NCI-H2227 treated with DMSO at 0.1 percent for 48 hours (cell line): ENCODE data around the gene LRRK1.

Source experiments
- DNase-seq: peaks from one replicate; lab custom pipeline; 2025; lab: John Stamatoyannopoulos, UW

The LRRK1 gene

DNA sequence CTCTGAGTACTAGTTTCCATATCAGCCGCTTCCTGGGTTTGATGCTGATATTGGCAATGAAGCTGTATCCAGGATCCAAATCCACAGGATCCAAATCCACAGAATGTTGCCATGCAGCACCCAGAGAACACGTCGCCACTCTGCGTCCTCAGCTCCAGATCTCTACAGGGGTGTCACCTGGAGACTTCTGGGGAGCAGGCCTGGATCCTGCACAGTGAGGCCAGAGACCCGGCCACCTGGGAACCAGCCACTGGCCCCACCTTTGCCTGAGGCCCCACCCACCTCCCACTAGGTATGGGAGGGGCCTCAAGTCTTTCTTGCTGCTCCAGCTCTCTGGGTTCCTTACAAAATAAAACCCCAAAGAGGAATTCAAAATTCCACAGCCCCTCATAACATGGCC lies 123.9 kb downstream of the LRRK1 start:
- no peak for DNase-seq

- no peak for DNase-seq
Measured at GRCh38 chr15:101043911-101044624, 124.9 kb downstream of the LRRK1 start.

- no peak for DNase-seq
Measured at GRCh38 chr15:101044625-101045235, 125.6 kb downstream of the LRRK1 start.

DNA sequence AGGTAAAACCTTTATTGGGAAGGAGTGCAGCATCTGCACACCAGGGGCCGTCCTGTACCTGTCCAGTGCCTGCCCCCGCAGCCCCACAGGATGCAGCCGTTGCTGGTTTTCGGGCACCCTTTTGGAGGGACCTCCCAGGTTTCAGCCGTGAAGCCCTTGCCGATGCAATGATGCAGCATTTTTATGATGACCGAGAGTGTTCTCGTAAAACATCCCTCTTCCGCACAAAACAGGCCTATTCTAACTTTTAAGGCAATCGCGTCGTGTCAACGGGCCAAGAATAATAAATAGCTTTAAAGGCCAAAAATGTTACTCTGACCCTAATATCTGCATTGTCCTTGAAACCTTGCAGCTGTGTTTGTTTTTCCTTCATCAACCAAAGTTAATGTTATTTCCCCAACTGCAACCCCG lies 126.1 kb downstream of the LRRK1 start:
- no peak for DNase-seq

- DNase-seq = no peak
Measured at GRCh38 chr15:101045835-101046691, 126.9 kb downstream of the LRRK1 start.

GRCh38 chr15:101046826-101047225 lies 127.7 kb downstream of the LRRK1 start:
- DNase-seq = no peak

- DNase-seq = no peak
Measured at GRCh38 chr15:101047301-101047781, 128.2 kb downstream of the LRRK1 start.

- DNase-seq = no peak
Measured at GRCh38 chr15:101048176-101048575, 129.0 kb downstream of the LRRK1 start.

DNA sequence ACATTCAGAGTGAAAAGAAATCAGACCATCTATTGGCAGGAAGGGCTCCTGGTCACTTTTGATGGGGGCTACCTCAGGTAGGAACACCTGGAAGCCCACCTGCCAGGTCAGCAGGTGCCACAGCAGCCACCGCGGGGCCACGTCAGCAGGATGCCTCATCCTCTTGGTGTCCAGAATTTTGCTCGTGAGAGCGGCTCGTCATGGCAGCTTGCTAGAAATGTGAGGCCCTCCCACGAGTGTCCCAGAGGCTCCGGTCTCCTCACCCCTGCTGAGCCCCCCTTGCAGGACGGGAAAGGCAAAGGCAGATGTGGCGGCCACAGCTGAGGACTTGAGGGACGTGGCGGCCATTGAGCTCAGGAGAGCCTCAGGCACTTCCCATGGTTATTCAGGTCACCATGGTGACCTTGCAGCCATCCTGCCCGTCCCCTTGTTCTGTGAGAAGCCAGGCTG lies 129.4 kb downstream of the LRRK1 start:
- no peak for DNase-seq

GRCh38 chr15:101049282-101049681 lies 130.1 kb downstream of the LRRK1 start:
- no peak for DNase-seq

DNA sequence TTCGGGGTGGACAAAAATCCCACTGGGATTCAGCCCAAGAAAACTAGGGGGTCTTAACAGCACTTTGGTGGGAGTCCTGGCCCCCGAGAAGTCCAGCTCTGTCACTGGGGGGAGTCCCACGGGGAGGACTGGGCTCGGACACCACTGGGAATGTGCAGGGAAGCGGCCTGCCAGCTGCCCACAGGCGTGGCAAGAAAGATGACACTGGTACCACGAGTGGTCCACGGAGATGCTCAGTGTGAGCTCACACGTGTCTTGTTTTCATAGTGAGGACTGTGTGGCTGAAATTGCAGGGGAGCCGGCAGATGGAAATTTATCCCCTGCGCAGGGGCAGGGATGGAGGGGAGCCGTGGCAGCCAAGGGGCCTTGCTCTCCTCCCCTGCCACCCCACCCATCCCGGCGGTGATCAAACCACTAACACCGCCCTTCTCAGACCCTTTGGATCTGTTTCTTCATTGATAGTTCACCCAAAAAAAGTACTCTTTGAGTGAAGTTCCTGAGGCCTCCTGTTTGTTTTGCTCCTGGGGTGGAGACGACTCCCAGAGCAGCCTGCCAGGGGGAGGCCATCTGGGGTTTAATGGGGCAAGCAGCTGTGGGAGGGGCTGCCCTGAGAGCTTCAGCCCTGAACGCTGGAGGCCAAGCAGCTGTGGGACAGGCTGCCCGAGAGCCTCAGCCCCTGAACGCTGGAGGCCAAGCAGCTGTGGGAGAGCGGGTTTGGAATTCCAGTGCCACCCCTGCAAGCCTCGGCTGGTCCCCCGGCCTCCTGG lies 130.9 kb downstream of the LRRK1 start:
- DNase-seq = no peak

DNA sequence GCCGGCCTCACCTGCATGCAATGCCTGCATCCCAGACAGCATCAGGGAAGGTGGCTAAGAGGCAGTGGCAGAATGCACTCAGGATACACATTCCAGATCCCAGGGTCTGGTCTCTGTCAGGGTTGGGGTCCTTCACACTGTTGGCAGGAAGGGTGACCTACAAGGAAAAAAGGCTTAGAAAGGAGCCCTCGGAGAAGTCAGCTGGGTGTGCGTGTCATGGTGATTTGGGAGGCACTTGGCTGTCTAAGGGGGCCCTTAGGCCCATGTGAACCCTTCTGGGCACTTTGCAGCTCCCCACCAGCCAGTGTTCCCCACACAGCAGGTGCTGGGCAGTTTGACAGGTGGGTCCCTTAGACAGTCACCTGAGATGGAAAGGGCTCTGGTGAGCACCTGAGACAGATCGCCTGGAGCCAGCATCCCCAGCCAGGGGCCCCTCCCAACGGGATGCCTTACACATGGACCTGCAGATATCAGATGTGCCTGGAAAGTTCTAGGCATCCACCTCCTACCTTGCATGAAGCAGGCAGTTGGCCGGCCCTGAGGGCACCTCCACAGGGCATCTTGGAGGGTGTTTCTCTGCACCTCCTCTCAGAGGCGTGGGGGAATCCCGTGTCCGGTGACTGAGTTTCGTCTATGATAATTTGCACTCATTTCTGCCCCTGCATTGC lies 131.6 kb downstream of the LRRK1 start:
- no peak for DNase-seq

GRCh38 chr15:101051291-101052030 lies 132.3 kb downstream of the LRRK1 start:
- DNase-seq = no peak

- DNase-seq = no peak
Measured at GRCh38 chr15:101052031-101052620, 133.0 kb downstream of the LRRK1 start.

DNA sequence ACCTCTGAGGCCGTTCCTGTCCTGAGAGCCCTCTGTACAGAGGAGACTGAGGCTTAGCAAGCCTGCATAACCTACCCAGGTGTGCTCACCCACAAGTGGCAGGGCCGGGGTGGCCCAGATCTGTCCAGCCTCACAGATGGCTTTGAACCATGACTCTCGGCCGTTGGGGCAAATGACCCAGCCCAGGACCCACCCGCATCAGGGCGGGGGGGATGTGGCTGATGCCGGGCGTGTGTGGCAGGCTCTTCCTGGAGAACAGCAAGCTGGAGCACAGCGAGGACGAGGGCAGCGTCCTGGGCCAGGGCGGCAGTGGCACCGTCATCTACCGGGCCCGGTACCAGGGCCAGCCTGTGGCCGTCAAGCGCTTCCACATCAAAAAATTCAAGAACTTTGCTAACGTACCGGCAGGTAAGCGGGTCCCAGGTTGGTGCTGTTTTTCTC lies 133.5 kb downstream of the LRRK1 start:
- no peak for DNase-seq

GRCh38 chr15:101053261-101053660 lies 134.1 kb downstream of the LRRK1 start:
- no peak for DNase-seq

- no peak for DNase-seq
Measured at GRCh38 chr15:101054116-101054515, 135.0 kb downstream of the LRRK1 start.

DNA sequence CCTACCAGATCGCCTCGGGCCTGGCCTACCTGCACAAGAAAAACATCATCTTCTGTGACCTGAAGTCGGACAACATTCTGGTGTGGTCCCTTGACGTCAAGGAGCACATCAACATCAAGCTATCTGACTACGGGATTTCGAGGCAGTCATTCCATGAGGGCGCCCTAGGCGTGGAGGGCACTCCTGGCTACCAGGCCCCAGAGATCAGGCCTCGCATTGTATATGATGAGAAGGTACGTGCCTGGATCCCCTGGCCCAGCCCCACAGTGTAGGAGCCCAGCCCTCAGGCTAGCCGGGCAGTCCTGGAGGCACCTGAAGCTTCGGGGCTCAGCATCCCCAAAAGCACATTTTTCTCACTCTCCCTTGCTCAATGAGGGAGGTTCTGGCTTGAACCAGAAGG lies 135.8 kb downstream of the LRRK1 start:
- no peak for DNase-seq

GRCh38 chr15:101055411-101055810 lies 136.3 kb downstream of the LRRK1 start:
- no peak for DNase-seq
